Adipocyte (in vitro differentiated cells): ENCODE results near the gene KCNK10.

Experiments used
- DNase-seq: peaks from one replicate; pipeline ENCODE4 v3.0.0-alpha.2; 2015; ENCODE audit warnings: low read depth
- H3K27me3 ChIP-seq: replicated peaks from 2 replicates; pipeline ENCODE4 v1.7.0; 2013; ENCODE audit warnings: mild to moderate bottlenecking, low read length, moderate library complexity; ENCODE audit not compliant: control insufficient read depth, insufficient read depth
- H3K36me3 ChIP-seq: 2 replicates; pipeline ENCODE4 v1.7.0; 2013; ENCODE audit warnings: low read length, mild to moderate bottlenecking, moderate library complexity; ENCODE audit not compliant: control insufficient read depth, insufficient read depth, severe bottlenecking
- H3K4me1 ChIP-seq: 2 replicates; pipeline ENCODE4 v1.7.0; 2013; ENCODE audit warnings: mild to moderate bottlenecking, low read length, moderate library complexity; ENCODE audit not compliant: control insufficient read depth, insufficient read depth
- H3K4me3 ChIP-seq: 2 replicates; pipeline ENCODE4 v1.7.0; 2013; ENCODE audit warnings: mild to moderate bottlenecking, low read length, moderate library complexity
- H3K9ac ChIP-seq: 2 replicates; pipeline ENCODE4 v1.7.0; 2013; ENCODE audit warnings: mild to moderate bottlenecking, low read length, moderate library complexity
- H3K9me3 ChIP-seq: 2 replicates; pipeline ENCODE4 v1.7.0; 2013; ENCODE audit warnings: mild to moderate bottlenecking, low read length, moderate library complexity; ENCODE audit not compliant: control insufficient read depth

KCNK10 gene

DNA sequence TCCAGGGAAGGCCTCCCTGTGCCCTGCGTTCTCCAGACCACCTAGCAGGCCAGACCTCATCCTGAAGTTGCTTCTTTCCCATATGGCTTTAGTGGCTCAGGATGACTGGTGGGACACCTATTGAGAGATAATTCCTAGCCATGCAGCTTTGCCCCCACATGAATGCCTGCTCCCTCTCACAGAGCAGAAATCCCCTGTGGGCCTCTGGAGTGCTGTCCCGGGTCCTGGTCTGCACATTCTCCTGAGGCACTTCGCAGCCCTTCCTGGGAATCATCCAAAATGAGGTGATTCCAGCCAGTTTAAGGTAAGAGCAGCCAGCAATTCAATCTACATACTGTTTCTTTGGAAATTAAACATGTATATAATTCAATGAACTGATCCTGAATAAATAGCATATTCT is 182.2 kb downstream of the KCNK10 start:
- Histone ChIP-seq H3K9ac (no peak overlapping the region), H3K4me3 (no peak overlapping the region), H3K36me3 (no peaks in the 10 kb centered on the region), H3K9me3 (no peaks in the 10 kb centered on the region), H3K27me3 (peaks cover 21% of the 10 kb centered on the region), H3K4me1 (no peaks in the 10 kb centered on the region)
- no peak for DNase-seq

DNA sequence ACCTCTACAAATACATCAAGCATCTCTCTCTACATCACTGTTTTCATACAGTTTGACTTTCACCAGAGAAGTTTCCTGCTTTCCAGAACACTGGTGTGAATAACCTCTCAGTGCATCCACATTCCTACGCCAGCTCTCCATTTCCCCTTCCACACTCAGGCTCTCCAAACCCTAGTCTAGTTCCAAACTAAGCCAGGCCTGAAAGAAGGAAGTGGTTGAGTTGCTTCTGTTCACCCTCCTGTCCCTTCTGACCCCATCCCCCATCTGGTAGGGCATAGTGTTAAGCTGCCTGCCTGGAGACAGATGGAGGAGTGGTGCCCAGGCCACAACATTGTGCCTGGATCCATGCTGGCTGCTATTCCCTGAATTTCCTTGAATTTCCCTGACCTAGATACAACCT is 185.7 kb downstream of the KCNK10 start:
- H3K36me3 ChIP-seq, result no peaks in the 10 kb centered on the region
- H3K4me3 ChIP-seq, result no peak overlapping the region
- H3K9ac ChIP-seq, result no peak overlapping the region
- H3K4me1 ChIP-seq, result no peaks in the 10 kb centered on the region
- no peak for DNase-seq
- peaks cover 18% of the 10 kb centered on the region for H3K27me3 ChIP-seq
- peaks cover 6% of the 10 kb centered on the region for H3K9me3 ChIP-seq
